Cardiac fibroblast (primary cell): ENCODE results near the gene STK4.

Source experiments
- DNase-seq, 2 donors: peaks; one replicate each; pipeline versions ENCODE4 v3.0.0 to v3.0.0-alpha.2; 2010; ENCODE audit warnings: low read depth in 2 of 2
- H3K4me3 ChIP-seq, 2 donors: replicated peaks in 1 of 2; 1 replicate in 1 of 2; 2 replicates in 1 of 2; pipeline ENCODE4 v1.5.1; 2011; ENCODE audit warnings: low read depth in 2 of 2, low read length in 2 of 2, mild to moderate bottlenecking in 2 of 2, moderate library complexity in 1 of 2
- TF ChIP-seq, protein P1 (sequence below): IDR thresholded peaks from one replicate; pipeline ENCODE4 v1.5.1; 2011; ENCODE audit warnings: low read depth, mild to moderate bottlenecking, low read length, inconsistent platforms

Gene STK4

DNA sequence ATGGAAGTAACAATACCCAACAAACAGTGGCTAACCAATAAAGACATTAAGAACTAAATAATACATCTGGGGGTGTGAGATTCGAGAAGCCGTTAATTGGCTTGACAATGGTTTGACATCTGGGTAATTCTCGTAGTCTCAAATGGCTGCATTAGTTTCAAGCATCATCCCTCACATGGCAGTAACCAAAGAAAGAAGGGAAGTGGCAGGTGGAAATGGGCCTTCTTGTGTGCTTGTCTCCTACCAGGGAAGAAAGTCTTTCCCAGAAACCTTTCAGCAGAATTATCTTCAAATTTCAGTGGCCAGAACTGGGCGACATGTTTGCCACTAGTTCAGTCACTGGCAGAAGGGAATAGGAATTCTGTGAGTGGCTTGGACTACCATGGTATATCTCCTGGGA, 10.4 kb downstream of the STK4 start:
- TF ChIP-seq, protein P1, sequence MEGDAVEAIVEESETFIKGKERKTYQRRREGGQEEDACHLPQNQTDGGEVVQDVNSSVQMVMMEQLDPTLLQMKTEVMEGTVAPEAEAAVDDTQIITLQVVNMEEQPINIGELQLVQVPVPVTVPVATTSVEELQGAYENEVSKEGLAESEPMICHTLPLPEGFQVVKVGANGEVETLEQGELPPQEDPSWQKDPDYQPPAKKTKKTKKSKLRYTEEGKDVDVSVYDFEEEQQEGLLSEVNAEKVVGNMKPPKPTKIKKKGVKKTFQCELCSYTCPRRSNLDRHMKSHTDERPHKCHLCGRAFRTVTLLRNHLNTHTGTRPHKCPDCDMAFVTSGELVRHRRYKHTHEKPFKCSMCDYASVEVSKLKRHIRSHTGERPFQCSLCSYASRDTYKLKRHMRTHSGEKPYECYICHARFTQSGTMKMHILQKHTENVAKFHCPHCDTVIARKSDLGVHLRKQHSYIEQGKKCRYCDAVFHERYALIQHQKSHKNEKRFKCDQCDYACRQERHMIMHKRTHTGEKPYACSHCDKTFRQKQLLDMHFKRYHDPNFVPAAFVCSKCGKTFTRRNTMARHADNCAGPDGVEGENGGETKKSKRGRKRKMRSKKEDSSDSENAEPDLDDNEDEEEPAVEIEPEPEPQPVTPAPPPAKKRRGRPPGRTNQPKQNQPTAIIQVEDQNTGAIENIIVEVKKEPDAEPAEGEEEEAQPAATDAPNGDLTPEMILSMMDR, result no peak
- no peak for DNase-seq
- no peak overlapping the region for H3K4me3 ChIP-seq

DNA sequence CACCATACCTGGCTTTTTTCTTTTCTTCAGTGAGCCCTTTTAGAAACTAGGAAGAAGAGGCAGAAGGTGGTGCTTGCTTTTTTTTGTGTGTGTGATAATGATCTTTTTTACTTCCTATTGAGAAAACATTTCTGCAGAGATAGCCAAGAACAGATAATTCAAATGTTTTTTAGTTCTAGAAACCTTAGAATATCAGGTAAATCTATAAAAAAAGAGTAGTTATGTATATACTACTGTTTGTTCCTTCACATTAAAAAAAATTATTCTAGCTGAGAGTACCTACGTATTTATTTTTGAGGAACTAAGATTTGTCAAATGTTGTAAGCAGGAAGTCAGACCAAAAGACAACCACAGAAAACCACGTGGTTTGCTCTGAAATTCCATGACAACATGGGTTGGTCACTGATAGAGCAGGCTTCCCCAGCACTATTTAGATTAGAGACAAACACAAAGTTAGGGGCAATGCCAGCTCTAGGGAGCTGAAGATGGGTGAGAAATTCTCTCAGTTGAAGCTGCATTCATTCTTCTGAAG, 12.8 kb downstream of the STK4 start:
- TF ChIP-seq, protein P1, result no peak
- DNase-seq, result peak; percentile 51 to 55
- H3K4me3 ChIP-seq, result no peak overlapping the region

DNA sequence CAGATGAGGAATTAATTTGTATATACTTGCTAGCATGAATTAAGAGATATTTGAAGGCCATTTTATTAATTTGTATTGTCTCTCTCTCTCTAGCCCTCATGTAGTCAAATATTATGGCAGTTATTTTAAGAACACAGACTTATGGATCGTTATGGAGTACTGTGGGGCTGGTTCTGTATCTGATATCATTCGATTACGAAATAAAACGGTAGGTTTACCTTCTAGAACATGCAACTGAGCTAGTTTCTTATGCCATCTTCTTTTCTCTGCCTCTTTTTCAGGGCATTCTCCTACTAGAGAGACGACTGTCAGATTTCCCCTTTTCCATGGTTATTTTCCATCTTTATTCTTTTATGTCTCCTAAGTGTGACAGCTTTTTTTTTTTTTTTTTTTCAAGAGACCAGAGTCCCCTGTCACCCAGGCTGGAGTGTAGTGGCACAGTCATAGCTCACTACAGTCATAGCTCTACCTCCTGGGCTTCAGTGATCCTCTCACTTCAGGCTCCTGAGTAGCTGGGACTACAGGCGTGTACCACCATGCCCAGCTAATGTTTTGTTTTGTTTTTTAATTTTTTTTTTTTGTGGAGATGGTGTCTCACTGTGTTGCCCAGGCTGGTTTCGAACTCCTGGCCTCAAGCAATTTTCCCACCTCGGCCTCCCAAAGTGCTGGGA, 15.6 kb downstream of the STK4 start:
- TF ChIP-seq, protein P1, result no peak
- H3K4me3 ChIP-seq, result no peak overlapping the region
- DNase-seq, result no peak

DNA sequence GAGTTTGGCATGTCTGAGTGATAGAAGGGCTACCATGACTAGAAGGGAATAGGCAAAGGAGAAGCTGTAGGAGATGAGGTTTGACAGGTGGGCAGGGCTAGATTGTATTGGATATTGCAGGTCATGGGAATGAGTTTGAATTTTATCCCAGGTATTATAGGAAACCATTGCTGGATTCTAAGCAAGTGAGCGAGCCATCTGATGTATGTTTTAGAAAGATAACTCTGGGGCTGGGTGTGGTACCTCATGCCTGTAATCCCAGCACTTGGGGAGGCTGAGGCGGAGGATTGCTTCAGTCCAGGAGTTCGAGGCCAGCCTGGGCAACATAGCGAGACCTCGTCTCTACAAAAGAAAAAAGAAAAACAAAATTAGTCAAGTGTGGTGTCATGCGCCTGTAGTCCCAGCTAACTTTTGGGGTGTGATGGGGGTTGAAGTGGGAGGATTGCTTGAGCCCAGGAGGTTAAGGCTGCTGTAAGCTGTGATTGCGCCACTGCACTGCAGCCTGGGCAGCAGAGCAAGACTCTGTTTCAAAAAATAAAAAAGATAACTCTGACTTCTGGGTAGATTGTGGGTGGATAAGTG, 16.9 kb downstream of the STK4 start:
- TF ChIP-seq, protein P1, result no peak
- no peak for DNase-seq
- no peak overlapping the region for H3K4me3 ChIP-seq

DNA sequence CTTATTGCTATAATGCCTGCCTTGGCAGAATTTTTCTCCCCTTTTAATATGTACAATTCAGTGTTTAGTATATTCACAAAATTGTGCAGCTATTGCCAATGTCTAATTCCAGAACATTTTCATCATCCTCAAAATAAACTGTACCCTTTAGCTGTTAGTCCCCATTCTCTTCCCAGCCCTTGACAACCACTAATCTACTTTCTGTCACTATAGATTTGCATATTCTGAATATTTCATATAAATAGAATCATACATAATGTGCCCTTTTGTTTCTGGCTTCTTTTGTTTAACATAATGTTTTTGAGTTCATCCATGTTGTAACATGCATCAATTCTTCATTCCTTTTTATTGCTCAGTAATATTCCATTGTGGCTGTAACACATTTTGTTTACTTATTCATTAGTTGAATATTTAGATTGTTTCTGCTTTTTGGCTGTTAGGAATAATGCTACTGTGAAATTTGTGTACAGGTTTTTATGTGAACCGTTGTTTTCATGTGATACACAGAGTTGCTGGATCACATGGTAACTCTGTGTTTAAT, 22.4 kb downstream of the STK4 start:
- H3K4me3 ChIP-seq, result no peak overlapping the region
- DNase-seq, result no peak
- TF ChIP-seq, protein P1, result no peak

DNA sequence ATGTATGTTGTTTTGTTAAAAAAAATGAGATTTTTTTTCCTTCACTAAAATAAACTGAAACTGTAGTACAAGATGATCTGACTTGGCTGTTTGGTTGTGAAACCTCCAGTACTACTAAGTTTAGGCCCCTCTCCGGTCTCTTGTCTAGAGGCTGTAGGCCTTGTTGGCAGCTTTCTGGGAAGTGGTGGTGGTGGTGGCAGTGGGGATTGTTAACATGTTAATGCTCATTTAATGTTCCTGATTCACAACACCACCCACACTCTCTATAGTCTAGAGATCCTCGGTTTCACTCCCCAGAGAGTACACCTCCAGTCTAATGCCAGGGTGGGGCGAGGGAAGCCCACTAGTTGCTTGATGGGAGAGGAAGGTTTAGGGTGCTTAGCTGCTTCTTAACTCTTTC, 24.1 kb downstream of the STK4 start:
- TF ChIP-seq, protein P1, result no peak
- peak overlapping the region in 1 of 2 donors; percentile 15 for H3K4me3 ChIP-seq
- peak; percentile 31 to 45 for DNase-seq
